ENCODE data around the gene FAIM2. TPM values are rescaled to one million over a fixed set of nuclear protein-coding genes. Genes with fewer than 3 reads are reported as not detected.
A peak's percentile ranks its signal among the peaks of the same experiment; 100 is the strongest.

FAIM2 gene
- total RNA-seq, 1 experiment from 2014 or later: not detected

- CTCF ChIA-PET: interaction anchor here (1.1 kb wide), 1 partner anchor 112 kb away, joined by 3 read pairs; no protein-coding TSS in a partner anchor
- Mint-ChIP-seq H3K4me3 (ENCODE audit: low read depth, unreplicated experiment) (no peak overlapping the region), H3K36me3 (ENCODE audit: insufficient read depth, unreplicated experiment) (no peaks in the 10 kb centered on the region), H3K27ac (ENCODE audit: unreplicated experiment) (peak overlapping the region; percentile 34), H3K27me3 (ENCODE audit: unreplicated experiment) (peaks cover 13% of the 10 kb centered on the region), H3K9me3 (ENCODE audit: low read depth, unreplicated experiment) (no peaks in the 10 kb centered on the region), H3K4me1 (ENCODE audit: low read depth, unreplicated experiment) (peaks cover 8% of the 10 kb centered on the region)
- intact Hi-C loops (cut with micrococcal nuclease; ENCODE audit: unreplicated experiment): no loop called here
- TF ChIP-seq CTCF (IDR thresholded peaks at IDR 0.05; ENCODE audit: unreplicated experiment): no peak
- DNase-seq: peak; percentile 44
- no TSS peak for BruUV-seq (replicated peaks)
These were observed 48.7 kb downstream of the FAIM2 start for GRCh38 chr12:49854976-49855375.

GRCh38 chr12:49853671-49854070 lies 50.0 kb downstream of the FAIM2 start:
- no peak for TF ChIP-seq CTCF (IDR thresholded peaks at IDR 0.05; ENCODE audit: unreplicated experiment)
- intact Hi-C loops (cut with micrococcal nuclease; ENCODE audit: unreplicated experiment): no loop called here
- peaks cover 8% of the 10 kb centered on the region for H3K4me1 Mint-ChIP-seq (ENCODE audit: low read depth, unreplicated experiment)
- H3K4me3 Mint-ChIP-seq (ENCODE audit: low read depth, unreplicated experiment): no peak overlapping the region
- no peak overlapping the region for H3K27ac Mint-ChIP-seq (ENCODE audit: unreplicated experiment)
- no peaks in the 10 kb centered on the region for H3K9me3 Mint-ChIP-seq (ENCODE audit: low read depth, unreplicated experiment)
- BruUV-seq (replicated peaks): no TSS peak
- CTCF ChIA-PET: no interaction called here
- H3K36me3 Mint-ChIP-seq (ENCODE audit: insufficient read depth, unreplicated experiment): no peaks in the 10 kb centered on the region
- DNase-seq: no peak
- peaks cover 18% of the 10 kb centered on the region for H3K27me3 Mint-ChIP-seq (ENCODE audit: unreplicated experiment)

GRCh38 chr12:49847161-49847560 lies 56.5 kb downstream of the FAIM2 start:
- H3K36me3 Mint-ChIP-seq (ENCODE audit: insufficient read depth, unreplicated experiment): peaks cover 11% of the 10 kb centered on the region
- no peak for TF ChIP-seq CTCF (IDR thresholded peaks at IDR 0.05; ENCODE audit: unreplicated experiment)
- no peak overlapping the region for H3K4me3 Mint-ChIP-seq (ENCODE audit: low read depth, unreplicated experiment)
- peaks cover 11% of the 10 kb centered on the region for H3K4me1 Mint-ChIP-seq (ENCODE audit: low read depth, unreplicated experiment)
- H3K9me3 Mint-ChIP-seq (ENCODE audit: low read depth, unreplicated experiment): no peaks in the 10 kb centered on the region
- CTCF ChIA-PET: interaction anchor here (0.6 kb wide), 1 partner anchor 162 kb away, joined by 3 read pairs; no protein-coding TSS in a partner anchor
- no peak overlapping the region for H3K27ac Mint-ChIP-seq (ENCODE audit: unreplicated experiment)
- intact Hi-C loops (cut with micrococcal nuclease; ENCODE audit: unreplicated experiment): no loop called here
- no peak for DNase-seq
- BruUV-seq (replicated peaks): no TSS peak
- peaks cover 19% of the 10 kb centered on the region for H3K27me3 Mint-ChIP-seq (ENCODE audit: unreplicated experiment)

GRCh38 chr12:49846032-49846431 lies 57.7 kb downstream of the FAIM2 start:
- H3K27ac Mint-ChIP-seq (ENCODE audit: unreplicated experiment): no peak overlapping the region
- peaks cover 22% of the 10 kb centered on the region for H3K4me1 Mint-ChIP-seq (ENCODE audit: low read depth, unreplicated experiment)

More at GRCh38 chr12:49846032-49846431, 57.7 kb downstream of the FAIM2 start:
- Mint-ChIP-seq H3K27me3 (ENCODE audit: unreplicated experiment) (peaks cover 12% of the 10 kb centered on the region), H3K4me3 (ENCODE audit: low read depth, unreplicated experiment) (no peak overlapping the region), H3K9me3 (ENCODE audit: low read depth, unreplicated experiment) (no peaks in the 10 kb centered on the region), H3K36me3 (ENCODE audit: insufficient read depth, unreplicated experiment) (peaks cover 18% of the 10 kb centered on the region)
- DNase-seq: no peak
- no TSS peak for BruUV-seq (replicated peaks)
- CTCF ChIA-PET: no interaction called here
- TF ChIP-seq CTCF (IDR thresholded peaks at IDR 0.05; ENCODE audit: unreplicated experiment): no peak
- intact Hi-C loops (cut with micrococcal nuclease; ENCODE audit: unreplicated experiment): no loop called here
